Stimulated activated effector memory CD8-positive, alpha-beta T cell treated with anti-CD3 and anti-CD28 coated beads, Interleukin-12 subunit alpha, Interleukin-12 subunit beta, amount 100 ng/mL, for 72 hours (primary cell): Measurements from ENCODE around the gene STARD6.
"Not testable (repeated sequence)": the region's sequence is repeated elsewhere in the genome, so short reads cannot be mapped to it uniquely, and the experiment has no call there.

Experiments
- ATAC-seq: fragments of 150-1000 bp; cut with Tn5 transposase; 2 replicates; pipeline ENCODE4 v1.10.0; 2021
- DNase-seq, 2 donors: peaks; one replicate each; pipeline ENCODE4 v3.0.0; 2021 to 2022; ENCODE audit warnings: low spot score in 2 of 2
- H3K27ac Mint-ChIP-seq: one replicate; pipeline ENCODE4 v1.8.0; 2022; ENCODE audit warnings: mild to moderate bottlenecking, mixed read lengths
- H3K36me3 Mint-ChIP-seq: one replicate; pipeline ENCODE4 v1.8.0; 2022; ENCODE audit warnings: mild to moderate bottlenecking, mixed read lengths
- H3K4me1 Mint-ChIP-seq: one replicate; pipeline ENCODE4 v1.8.0; 2022; ENCODE audit warnings: mixed read lengths
- H3K4me3 Mint-ChIP-seq: one replicate; pipeline ENCODE4 v1.8.0; 2022; ENCODE audit warnings: mild to moderate bottlenecking, mixed read lengths
- H3K9me3 Mint-ChIP-seq: one replicate; pipeline ENCODE4 v1.8.0; 2022; ENCODE audit warnings: mixed read lengths

The STARD6 gene

DNA sequence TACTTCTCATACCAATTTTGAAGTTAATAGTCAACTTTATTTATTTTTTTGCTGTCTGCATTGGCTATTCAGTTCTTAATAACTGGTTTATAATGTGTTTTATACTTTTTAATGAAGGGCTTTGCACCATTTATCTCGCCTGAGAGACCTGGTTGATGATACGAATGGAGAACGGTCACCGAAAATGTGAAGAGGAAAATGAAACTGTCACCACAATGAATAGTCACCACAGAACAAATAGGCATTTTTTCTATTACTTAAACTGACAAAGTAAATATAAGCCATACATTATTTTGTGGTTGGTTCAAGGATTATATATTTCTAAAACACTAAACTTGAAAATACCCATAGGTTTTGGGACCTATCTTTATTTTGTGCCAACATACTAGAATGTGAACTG, 20.4 kb upstream of the STARD6 start:
- DNase-seq, result no peak
- H3K36me3 Mint-ChIP-seq, result peaks cover 8% of the 10 kb centered on the region
- no peak overlapping the region for H3K27ac Mint-ChIP-seq
- no peaks in the 10 kb centered on the region for H3K4me1 Mint-ChIP-seq
- no peak for ATAC-seq
- H3K4me3 Mint-ChIP-seq, result no peak overlapping the region
- no peaks in the 10 kb centered on the region for H3K9me3 Mint-ChIP-seq

- DNase-seq (no peak), ATAC-seq (no peak)
- H3K9me3 Mint-ChIP-seq, result no peaks in the 10 kb centered on the region
- H3K4me1 Mint-ChIP-seq, result peaks cover 19% of the 10 kb centered on the region
- H3K4me3 Mint-ChIP-seq, result no peak overlapping the region
- peaks cover 21% of the 10 kb centered on the region for H3K36me3 Mint-ChIP-seq
- no peak overlapping the region for H3K27ac Mint-ChIP-seq
Measured at GRCh38 chr18:54360406-54360805, 2.7 kb upstream of the STARD6 start.

DNA sequence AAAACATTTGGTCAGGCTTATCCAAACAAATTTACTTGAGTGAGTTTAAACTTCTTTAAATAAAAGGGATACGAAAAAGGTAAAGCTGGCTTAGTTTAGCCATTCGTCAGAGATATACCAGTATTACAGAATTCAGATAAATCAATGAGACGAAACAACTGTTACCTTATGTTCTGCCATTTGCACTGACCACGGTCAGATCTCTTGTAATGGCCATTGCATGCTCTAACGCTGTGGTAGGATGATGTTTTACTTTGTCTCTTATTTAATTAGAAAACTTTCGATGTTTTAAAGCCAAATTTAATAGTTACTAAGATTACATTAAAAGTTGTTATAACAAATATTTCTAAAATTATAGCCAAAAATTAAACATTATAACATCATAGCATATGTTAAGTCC, 1.6 kb upstream of the STARD6 start:
- Mint-ChIP-seq H3K4me1 (peaks cover 19% of the 10 kb centered on the region), H3K27ac (no peak overlapping the region), H3K4me3 (peak overlapping the region; percentile 98), H3K36me3 (peaks cover 21% of the 10 kb centered on the region), H3K9me3 (no peaks in the 10 kb centered on the region)
- DNase-seq (no peak), ATAC-seq (no peak)

- no peak for DNase-seq
- H3K4me1 Mint-ChIP-seq, result peaks cover 19% of the 10 kb centered on the region
- ATAC-seq, result peak; percentile 3
- H3K9me3 Mint-ChIP-seq, result no peaks in the 10 kb centered on the region
- H3K4me3 Mint-ChIP-seq, result peak overlapping the region; percentile 98
- peaks cover 21% of the 10 kb centered on the region for H3K36me3 Mint-ChIP-seq
- H3K27ac Mint-ChIP-seq, result peak overlapping the region; percentile 98
Measured at GRCh38 chr18:54358495-54359040, 910 bp upstream of the STARD6 start.

DNA sequence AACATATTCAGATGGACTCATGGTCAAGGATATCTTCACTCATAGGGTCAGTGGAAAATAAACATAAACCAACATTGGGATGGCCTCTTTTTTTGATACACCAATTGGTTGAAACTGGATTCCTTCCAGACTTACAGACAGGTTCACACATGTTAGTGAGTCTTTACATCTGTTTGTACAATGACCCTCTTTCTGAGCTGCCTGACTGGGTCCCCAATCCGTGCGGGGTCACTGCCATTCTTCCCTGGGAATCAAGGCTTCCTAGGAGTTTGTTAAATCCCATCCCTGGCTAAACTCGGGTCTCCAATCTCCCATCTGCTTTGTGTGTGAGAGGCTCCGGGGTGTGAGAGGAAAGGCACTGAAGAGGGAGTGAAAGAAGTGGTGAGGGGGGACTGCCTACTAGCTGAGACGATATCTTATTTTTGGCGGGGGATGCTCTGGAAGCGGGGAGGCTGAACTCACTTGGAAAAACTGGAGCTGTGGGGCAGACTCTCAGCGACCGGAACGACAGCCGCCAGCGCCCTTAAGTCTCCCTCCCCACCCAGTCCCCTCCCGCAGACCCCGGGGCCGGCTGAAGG, 487 bp downstream of the STARD6 start:
- Mint-ChIP-seq H3K9me3 (no peaks in the 10 kb centered on the region), H3K4me3 (peak overlapping the region; percentile 98), H3K36me3 (peaks cover 21% of the 10 kb centered on the region), H3K4me1 (peaks cover 19% of the 10 kb centered on the region), H3K27ac (peak overlapping the region; percentile 98)
- ATAC-seq (peak; percentile 68), DNase-seq (peak in 1 of 2 donors; percentile 10)

- DNase-seq (no peak), ATAC-seq (peak; percentile 54)
- Mint-ChIP-seq H3K27ac (no peak overlapping the region), H3K4me3 (no peak overlapping the region), H3K4me1 (no peaks in the 10 kb centered on the region), H3K9me3 (no peaks in the 10 kb centered on the region), H3K36me3 (no peaks in the 10 kb centered on the region)
Measured at GRCh38 chr18:54351186-54351585, 6.5 kb downstream of the STARD6 start.

DNA sequence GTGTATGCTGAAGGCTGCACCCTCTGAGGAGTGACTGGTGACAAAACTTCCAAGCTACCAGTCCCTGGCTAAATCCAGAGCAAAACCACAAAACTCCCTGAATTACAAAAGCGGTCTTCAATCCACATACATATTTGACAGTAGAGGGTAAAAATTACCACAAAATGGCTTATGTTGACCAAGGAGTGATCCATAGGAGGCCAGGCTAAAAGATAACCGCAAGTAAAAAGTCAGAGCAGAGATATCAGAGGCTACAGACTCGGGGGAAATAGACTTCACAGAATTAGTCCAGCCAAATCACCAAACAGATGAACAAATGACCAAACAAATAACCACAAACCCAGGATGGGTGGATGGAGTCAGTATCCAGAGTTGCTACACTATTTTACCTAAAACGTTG, 19.4 kb downstream of the STARD6 start:
- DNase-seq (no peak), ATAC-seq (no peak)
- H3K4me3 Mint-ChIP-seq, result no peak overlapping the region
- no peaks in the 10 kb centered on the region for H3K9me3 Mint-ChIP-seq
- no peak overlapping the region for H3K27ac Mint-ChIP-seq
- peaks cover 6% of the 10 kb centered on the region for H3K4me1 Mint-ChIP-seq
- no peaks in the 10 kb centered on the region for H3K36me3 Mint-ChIP-seq

DNA sequence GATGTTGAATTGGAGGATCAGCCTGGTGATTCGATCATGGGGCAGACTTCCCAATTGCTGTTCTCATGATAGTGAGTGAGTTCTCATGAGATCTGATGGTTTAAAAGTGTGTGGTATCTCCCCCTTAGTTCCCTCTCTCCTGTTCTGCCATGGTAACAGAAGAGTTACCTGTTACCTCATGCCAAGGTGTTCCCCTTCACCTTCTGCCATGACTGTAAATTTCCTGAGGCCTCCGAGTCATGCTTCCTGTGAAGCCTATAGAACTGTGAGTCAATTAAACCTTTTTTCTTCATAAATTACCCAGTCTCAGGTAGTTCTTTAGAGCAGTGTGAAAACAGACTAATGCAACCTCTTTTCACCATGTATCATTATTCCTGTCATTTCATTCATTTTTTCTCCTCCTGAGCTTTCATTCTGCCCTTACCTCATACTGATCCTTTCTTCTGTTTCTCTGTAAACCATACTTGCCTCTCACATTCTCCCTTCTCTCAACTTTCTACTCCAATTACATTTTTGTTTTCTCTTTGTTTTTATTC, 22.0 kb downstream of the STARD6 start:
- Mint-ChIP-seq H3K4me3 (no peak overlapping the region), H3K36me3 (no peaks in the 10 kb centered on the region), H3K4me1 (peaks cover 6% of the 10 kb centered on the region), H3K27ac (no peak overlapping the region), H3K9me3 (no peaks in the 10 kb centered on the region)
- ATAC-seq (no peak), DNase-seq (no peak)

DNA sequence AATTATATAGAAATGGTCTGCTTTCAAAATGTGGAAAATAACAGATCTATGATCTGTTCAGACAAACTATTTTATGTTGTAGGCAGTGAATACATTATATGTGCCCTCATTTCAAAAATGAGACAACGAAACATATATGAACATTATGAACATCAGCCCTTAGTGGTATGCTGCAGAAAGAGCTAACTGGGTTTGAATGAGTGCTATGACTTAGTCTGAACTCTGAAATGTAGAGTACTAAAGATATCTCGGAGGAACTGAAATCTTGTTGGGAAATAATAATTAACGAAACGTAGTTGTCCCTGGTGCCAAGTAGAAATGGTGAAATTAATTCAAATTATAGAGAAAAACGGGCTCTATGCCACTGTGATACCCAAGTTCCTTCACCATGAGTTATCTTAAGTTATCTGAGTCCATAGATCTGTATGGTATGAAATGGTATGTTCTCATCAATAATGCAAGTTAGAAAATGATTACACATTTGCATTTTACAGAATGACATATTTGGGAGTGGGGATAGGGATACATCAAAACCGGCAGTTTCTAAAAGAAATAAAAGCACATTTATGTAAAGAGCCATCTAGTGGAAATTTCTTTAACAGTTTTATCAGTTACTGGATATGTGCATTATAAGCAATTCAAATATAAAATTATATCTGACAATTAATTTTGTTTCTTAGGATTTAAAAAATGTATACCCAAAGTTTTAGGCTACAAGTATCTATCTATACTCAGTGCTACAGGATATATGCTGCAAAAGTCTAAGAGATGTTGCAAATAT, 26.7 kb downstream of the STARD6 start:
- ATAC-seq, result no peak
- Mint-ChIP-seq H3K9me3 (no peaks in the 10 kb centered on the region), H3K4me1 (peaks cover 3% of the 10 kb centered on the region), H3K36me3 (no peaks in the 10 kb centered on the region), H3K27ac (no peak overlapping the region), H3K4me3 (no peak overlapping the region)
- DNase-seq, result no peak

DNA sequence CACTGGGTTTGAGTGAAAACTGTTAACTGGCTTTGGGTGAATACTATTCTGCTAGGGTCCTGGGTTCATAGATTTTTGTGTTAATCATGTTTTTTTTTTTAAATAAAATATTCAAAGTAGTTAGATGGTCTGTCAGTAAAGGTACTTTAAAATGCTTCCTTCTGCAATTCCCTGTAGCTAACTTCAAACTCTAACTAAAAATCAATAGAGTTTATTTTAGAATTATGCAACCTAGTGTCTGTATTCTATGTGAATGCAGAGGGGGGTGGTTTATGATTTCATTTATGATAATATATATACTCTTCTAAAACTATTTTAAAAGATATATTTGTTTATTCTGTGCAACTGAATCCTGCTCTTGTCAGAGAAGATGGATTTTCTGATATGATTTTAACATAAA, 27.9 kb downstream of the STARD6 start:
- DNase-seq, result no peak

DNA sequence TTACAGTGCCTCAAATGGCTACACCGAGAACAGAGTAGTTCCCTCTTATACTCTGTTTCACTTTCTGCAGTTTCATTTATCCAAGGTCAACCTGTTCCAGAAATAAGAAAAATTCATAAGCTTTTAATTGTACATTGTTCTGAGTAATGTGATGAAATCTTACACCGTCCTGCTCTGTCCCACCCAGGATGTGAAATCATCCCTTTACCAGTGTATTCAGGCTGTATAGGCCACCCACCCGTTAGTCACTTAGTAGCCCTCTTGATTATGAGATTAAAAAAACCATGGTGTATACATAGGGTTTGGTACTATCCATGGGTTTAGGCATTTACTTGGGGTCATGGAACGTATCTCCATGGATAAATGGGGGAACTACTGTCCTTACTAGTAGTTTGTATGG, 29.8 kb downstream of the STARD6 start:
- no peaks in the 10 kb centered on the region for H3K4me1 Mint-ChIP-seq
- DNase-seq (no peak), ATAC-seq (no peak)
- no peak overlapping the region for H3K4me3 Mint-ChIP-seq
- H3K27ac Mint-ChIP-seq, result no peak overlapping the region
- H3K36me3 Mint-ChIP-seq, result no peaks in the 10 kb centered on the region
- H3K9me3 Mint-ChIP-seq, result no peaks in the 10 kb centered on the region

More for the DNA sequence above, 27.9 kb downstream of the STARD6 start:
- Mint-ChIP-seq H3K4me1 (no peaks in the 10 kb centered on the region), H3K36me3 (no peaks in the 10 kb centered on the region), H3K4me3 (no peak overlapping the region), H3K9me3 (no peaks in the 10 kb centered on the region), H3K27ac (no peak overlapping the region)
- no peak for ATAC-seq

- DNase-seq (no peak), ATAC-seq (no peak)
- H3K36me3 Mint-ChIP-seq, result no peaks in the 10 kb centered on the region
- no peaks in the 10 kb centered on the region for H3K9me3 Mint-ChIP-seq
- no peak overlapping the region for H3K27ac Mint-ChIP-seq
- no peaks in the 10 kb centered on the region for H3K4me1 Mint-ChIP-seq
- H3K4me3 Mint-ChIP-seq, result no peak overlapping the region
Measured at GRCh38 chr18:54323970-54324369, 33.7 kb downstream of the STARD6 start.

DNA sequence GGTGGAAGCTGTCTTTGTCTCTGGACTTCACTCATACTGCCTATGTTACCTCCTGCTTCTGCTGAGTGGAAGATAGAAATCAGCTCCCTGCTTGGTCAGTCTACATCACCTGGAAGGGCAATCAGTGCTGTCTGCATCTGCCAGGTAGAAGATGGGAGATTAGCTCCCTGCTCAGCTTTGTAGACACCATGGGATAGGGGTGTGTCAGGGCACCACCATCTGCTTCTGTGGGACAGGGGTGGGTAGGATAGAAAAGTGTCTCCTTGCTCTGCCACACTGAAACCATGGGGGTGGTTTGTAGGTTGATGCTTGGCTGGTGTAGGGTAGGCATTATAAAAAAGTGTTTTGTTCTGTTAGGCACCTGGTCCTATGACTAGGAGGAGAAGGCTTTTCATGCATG, 34.1 kb downstream of the STARD6 start:
- Mint-ChIP-seq H3K36me3 (no peaks in the 10 kb centered on the region), H3K4me3 (no peak overlapping the region), H3K4me1 (no peaks in the 10 kb centered on the region), H3K27ac (no peak overlapping the region), H3K9me3 (no peaks in the 10 kb centered on the region)
- no peak for DNase-seq
- ATAC-seq, result no peak

- no peak overlapping the region for H3K4me3 Mint-ChIP-seq
- H3K36me3 Mint-ChIP-seq, result no peaks in the 10 kb centered on the region
- ATAC-seq, result no peak
- no peaks in the 10 kb centered on the region for H3K9me3 Mint-ChIP-seq
- DNase-seq, result no peak
- no peaks in the 10 kb centered on the region for H3K4me1 Mint-ChIP-seq
- H3K27ac Mint-ChIP-seq, result no peak overlapping the region
Measured at GRCh38 chr18:54316071-54316820, 41.4 kb downstream of the STARD6 start.

DNA sequence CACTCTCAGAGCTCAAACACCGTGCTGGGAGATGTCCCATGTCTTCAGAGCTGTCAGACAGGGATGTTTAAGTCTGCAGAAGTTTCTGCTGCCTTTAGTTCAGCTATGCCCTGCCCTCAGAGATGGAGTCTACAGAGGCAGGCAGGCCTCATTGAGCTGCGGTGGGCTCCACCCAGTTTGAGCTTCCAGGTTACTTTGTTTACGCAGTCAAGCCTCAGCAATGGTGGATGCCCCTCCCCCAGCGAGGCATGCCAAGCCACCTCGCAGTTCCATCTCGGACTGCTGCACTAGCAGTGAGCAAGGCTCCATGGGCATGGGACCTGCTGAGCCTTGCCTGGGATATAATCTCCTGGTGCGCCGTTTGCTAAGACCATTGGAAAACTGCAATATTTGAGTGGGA, 48.1 kb downstream of the STARD6 start:
- not testable (repeated sequence) for H3K36me3 Mint-ChIP-seq, H3K9me3 Mint-ChIP-seq, H3K27ac Mint-ChIP-seq, ATAC-seq, DNase-seq, H3K4me3 Mint-ChIP-seq
- H3K4me1 Mint-ChIP-seq, result peaks cover 10% of the 10 kb centered on the region
